HepG2 (cell line): ENCODE data around the gene ARVCF. TPM values are rescaled to one million over a fixed set of nuclear protein-coding genes. Genes with fewer than 3 reads are reported as not detected.

Source experiments
- ATAD3A ChIP-seq: sonication (generic); formaldehyde crosslinking; IDR thresholded peaks from 2 replicates; pipeline ENCODE4 v1.4.0; 2020; ENCODE audit warnings: missing genetic modification reagents
- FOSL2 ChIP-seq: sonication (generic); formaldehyde crosslinking; IDR thresholded peaks from 2 replicates; pipeline ENCODE4 v1.4.0; 2020; ENCODE audit warnings: missing genetic modification reagents
- HOXD1 ChIP-seq: sonication (generic); formaldehyde crosslinking; IDR thresholded peaks from 2 replicates; pipeline ENCODE4 v1.5.0; 2020; ENCODE audit warnings: missing genetic modification reagents
- MAZ ChIP-seq, 2 experiments: sonication (generic) in 1 of 2; formaldehyde crosslinking in 1 of 2; IDR thresholded peaks; 2 replicates each; pipeline versions ENCODE4 v1.5.0 to v1.6.1; 2012 to 2020; ENCODE audit warnings: low read depth in 2 of 2, mild to moderate bottlenecking in 2 of 2, borderline replicate concordance in 1 of 2, improper control_type of control experiment in 1 of 2, low read length in 1 of 2, missing genetic modification reagents in 1 of 2, moderate library complexity in 1 of 2
- NCOA1 ChIP-seq: sonication (generic); formaldehyde crosslinking; IDR thresholded peaks from 2 replicates; pipeline ENCODE4 v1.9.0; 2021; ENCODE audit warnings: missing genetic modification reagents
- NFKB2 ChIP-seq: sonication (generic); formaldehyde crosslinking; IDR thresholded peaks from 2 replicates; pipeline ENCODE4 v1.4.0; 2020; ENCODE audit warnings: missing genetic modification reagents, borderline replicate concordance
- POLR2A ChIP-seq, 2 experiments: IDR thresholded peaks; 2 replicates each; pipeline ENCODE4 v1.6.1; 2011; ENCODE audit warnings: low read depth in 2 of 2, low read length in 2 of 2, mild to moderate bottlenecking in 1 of 2, moderate library complexity in 1 of 2; ENCODE audit not compliant: insufficient read depth in 1 of 2
- SCMH1 ChIP-seq: sonication (generic); formaldehyde crosslinking; IDR thresholded peaks from 2 replicates; pipeline ENCODE4 v1.9.0; 2021; ENCODE audit warnings: missing genetic modification reagents, mild to moderate bottlenecking, borderline replicate concordance
- SP140L ChIP-seq: sonication (generic); formaldehyde crosslinking; IDR thresholded peaks from 2 replicates; pipeline ENCODE4 v1.4.0; 2020; ENCODE audit warnings: missing genetic modification reagents, borderline replicate concordance
- SP2 ChIP-seq: sonication (generic); formaldehyde crosslinking; IDR thresholded peaks from 2 replicates; pipeline ENCODE4 v1.5.1; 2020; ENCODE audit warnings: mild to moderate bottlenecking, missing genetic modification reagents
- SRSF1 ChIP-seq: fragments of 200-400 bp; formaldehyde crosslinking; optimal IDR thresholded peaks from 2 replicates; pipeline ENCODE3; 2017; ENCODE audit warnings: mild to moderate bottlenecking, low read depth, low read length, moderate library complexity
- TGIF2 ChIP-seq: IDR thresholded peaks from 2 replicates; pipeline ENCODE4 v1.6.1; 2016; ENCODE audit warnings: control low read depth, missing compliant biosample characterization
- U2AF1 ChIP-seq: fragments of 200-400 bp; formaldehyde crosslinking; optimal IDR thresholded peaks from 2 replicates; pipeline ENCODE3; 2017; ENCODE audit warnings: mild to moderate bottlenecking, low read depth, low read length
- ZNF10 ChIP-seq: sonication (generic); formaldehyde crosslinking; IDR thresholded peaks from 2 replicates; pipeline ENCODE4 v1.4.0; 2020; ENCODE audit warnings: mild to moderate bottlenecking, low read depth, missing genetic modification reagents, borderline replicate concordance
- ZNF441 ChIP-seq: sonication (generic); formaldehyde crosslinking; IDR thresholded peaks from 2 replicates; pipeline ENCODE4 v1.7.0; 2021; ENCODE audit warnings: missing genetic modification reagents, borderline replicate concordance
- ZNF501 ChIP-seq: sonication (generic); formaldehyde crosslinking; IDR thresholded peaks from 2 replicates; pipeline ENCODE4 v1.5.1; 2020; ENCODE audit warnings: mild to moderate bottlenecking, moderate library complexity, missing genetic modification reagents
- ZNF619 ChIP-seq: sonication (generic); formaldehyde crosslinking; IDR thresholded peaks from 2 replicates; pipeline ENCODE4 v1.4.0; 2020; ENCODE audit warnings: mild to moderate bottlenecking, missing genetic modification reagents
- ZNF724P ChIP-seq: sonication (generic); formaldehyde crosslinking; IDR thresholded peaks from 2 replicates; pipeline ENCODE4 v1.8.0; 2022; ENCODE audit warnings: missing genetic modification reagents, borderline replicate concordance
- ZNF747 ChIP-seq: sonication (generic); formaldehyde crosslinking; IDR thresholded peaks from 2 replicates; pipeline ENCODE4 v1.8.1; 2023; ENCODE audit warnings: missing genetic modification reagents, mild to moderate bottlenecking, borderline replicate concordance
- ZZZ3 ChIP-seq: sonication (generic); formaldehyde crosslinking; IDR thresholded peaks from 2 replicates; pipeline ENCODE4 v1.4.0; 2020; ENCODE audit warnings: missing genetic modification reagents, mild to moderate bottlenecking, borderline replicate concordance
- polyA plus RNA-seq, 8 experiments: library from polyadenylated mRNA; depleted of rRNA in 3 of 8; stranded (reverse) in 7 of 8; unstranded in 1 of 8; fragments of >200 nt; fragmentation: Illumina TruSeq in 4 of 8; extraction: Trizol in 4 of 8; gene quantifications; 2 replicates each; pipeline versions ENCODE4 v1.2.1 to v1.2.3, GENCODE V29; 2011 to 2016; ENCODE audit warnings: low read depth in 4 of 8, missing spikeins in 1 of 8, mixed read lengths in 1 of 8; ENCODE audit not compliant: insufficient read depth in 1 of 8
- total RNA-seq, 5 experiments: library from RNA; depleted of rRNA; stranded (reverse); fragments of >200 nt; fragmentation: Illumina TruSeq; extraction: Trizol; gene quantifications; 2 replicates each; pipeline ENCODE4 v1.2.3, GENCODE V29; 2016; ENCODE audit warnings: low read depth in 1 of 5
- TF ChIP-seq, protein P1 (sequence below): sonication (generic); formaldehyde crosslinking; IDR thresholded peaks from 2 replicates; pipeline ENCODE4 v1.8.0; 2022; ENCODE audit warnings: mild to moderate bottlenecking, missing genetic modification reagents, moderate library complexity
- TF ChIP-seq, protein P2 (sequence below): IDR thresholded peaks from 2 replicates; pipeline ENCODE4 v1.6.1; 2016; ENCODE audit warnings: missing biosample characterization, missing genetic modification reagents, low read depth
- TF ChIP-seq, protein P3 (sequence below): IDR thresholded peaks from 2 replicates; pipeline ENCODE4 v1.6.1; 2016
- TF ChIP-seq, protein P4 (sequence below): sonication (generic); formaldehyde crosslinking; IDR thresholded peaks from 2 replicates; pipeline ENCODE4 v1.4.0; 2020; ENCODE audit warnings: missing genetic modification reagents, borderline replicate concordance
- TF ChIP-seq, protein P5 (sequence below): sonication (generic); formaldehyde crosslinking; IDR thresholded peaks from 2 replicates; pipeline ENCODE4 v1.8.1; 2023; ENCODE audit warnings: mild to moderate bottlenecking, missing genetic modification reagents, borderline replicate concordance

Gene ARVCF
- total and polyA plus RNA-seq, 2 of the 13 experiments (the other 11 are each of a cell fraction or from before 2014, with no cell fraction given): 16.4 to 17.7 TPM

DNA sequence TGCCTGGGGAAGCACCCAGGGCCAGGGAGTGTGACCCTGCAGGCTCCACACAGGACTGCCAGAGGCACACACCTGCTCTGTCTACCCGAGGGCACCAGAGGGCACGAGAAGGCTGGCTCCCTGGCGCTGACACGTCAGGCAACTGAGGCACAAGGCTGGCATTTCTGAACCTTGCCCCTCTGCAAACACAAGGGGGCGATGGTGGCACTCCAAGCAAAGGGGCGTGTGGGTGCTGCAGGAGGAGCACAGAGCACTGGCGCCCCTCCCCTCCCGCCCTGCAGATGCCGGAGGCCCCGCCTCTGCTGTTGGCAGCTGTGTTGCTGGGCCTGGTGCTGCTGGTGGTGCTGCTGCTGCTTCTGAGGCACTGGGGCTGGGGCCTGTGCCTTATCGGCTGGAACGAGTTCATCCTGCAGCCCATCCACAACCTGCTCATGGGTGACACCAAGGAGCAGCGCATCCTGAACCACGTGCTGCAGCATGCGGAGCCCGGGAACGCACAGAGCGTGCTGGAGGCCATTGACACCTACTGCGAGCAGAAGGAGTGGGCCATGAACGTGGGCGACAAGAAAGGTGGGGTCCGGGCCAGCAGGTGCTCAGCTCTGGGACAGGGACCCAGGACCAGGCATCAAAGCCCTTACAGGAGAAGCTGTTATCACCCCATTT, 54.2 kb downstream of the ARVCF start (continued):
- TF ChIP-seq, protein P1, sequence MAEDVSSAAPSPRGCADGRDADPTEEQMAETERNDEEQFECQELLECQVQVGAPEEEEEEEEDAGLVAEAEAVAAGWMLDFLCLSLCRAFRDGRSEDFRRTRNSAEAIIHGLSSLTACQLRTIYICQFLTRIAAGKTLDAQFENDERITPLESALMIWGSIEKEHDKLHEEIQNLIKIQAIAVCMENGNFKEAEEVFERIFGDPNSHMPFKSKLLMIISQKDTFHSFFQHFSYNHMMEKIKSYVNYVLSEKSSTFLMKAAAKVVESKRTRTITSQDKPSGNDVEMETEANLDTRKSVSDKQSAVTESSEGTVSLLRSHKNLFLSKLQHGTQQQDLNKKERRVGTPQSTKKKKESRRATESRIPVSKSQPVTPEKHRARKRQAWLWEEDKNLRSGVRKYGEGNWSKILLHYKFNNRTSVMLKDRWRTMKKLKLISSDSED (CRISPR knock-in tag): no peak
- TF ChIP-seq ATAD3A (CRISPR knock-in tag) (no peak), ZNF619 (CRISPR knock-in tag) (no peak), MAZ (IDR thresholded peaks at IDR 0.05; ENCODE audit: borderline replicate concordance, low read depth, low read length) (no peak), MAZ (CRISPR knock-in tag; IDR thresholded peaks at IDR 0.05; ENCODE audit: low read depth) (no peak), FOSL2 (CRISPR knock-in tag) (no peak), HOXD1 (CRISPR knock-in tag) (no peak), SCMH1 (CRISPR knock-in tag) (no peak), ZNF501 (CRISPR knock-in tag) (no peak), ZNF724P (CRISPR knock-in tag) (0 out of 2 replicates have a peak, but pooled peaks have one; percentile 22), SP140L (CRISPR knock-in tag) (no peak), ZZZ3 (CRISPR knock-in tag) (no peak), SRSF1 (peak; percentile 27), NFKB2 (peak; percentile 45; the same call in 1 of the 2 replicates), ZNF441 (CRISPR knock-in tag) (no peak), NCOA1 (no peak), ZNF10 (CRISPR knock-in tag) (no peak), POLR2A (IDR thresholded peaks at IDR 0.05; ENCODE audit: insufficient read depth in 1 of 2, low read depth in 2 of 2, low read length in 2 of 2) (peak; percentile 28 to 67; a peak in 3 of 4 replicates), SP2 (CRISPR knock-in tag) (no peak), ZNF747 (no peak), U2AF1 (peak; percentile 84), TGIF2 (CRISPR knock-in tag) (no peak)
- TF ChIP-seq, protein P2, sequence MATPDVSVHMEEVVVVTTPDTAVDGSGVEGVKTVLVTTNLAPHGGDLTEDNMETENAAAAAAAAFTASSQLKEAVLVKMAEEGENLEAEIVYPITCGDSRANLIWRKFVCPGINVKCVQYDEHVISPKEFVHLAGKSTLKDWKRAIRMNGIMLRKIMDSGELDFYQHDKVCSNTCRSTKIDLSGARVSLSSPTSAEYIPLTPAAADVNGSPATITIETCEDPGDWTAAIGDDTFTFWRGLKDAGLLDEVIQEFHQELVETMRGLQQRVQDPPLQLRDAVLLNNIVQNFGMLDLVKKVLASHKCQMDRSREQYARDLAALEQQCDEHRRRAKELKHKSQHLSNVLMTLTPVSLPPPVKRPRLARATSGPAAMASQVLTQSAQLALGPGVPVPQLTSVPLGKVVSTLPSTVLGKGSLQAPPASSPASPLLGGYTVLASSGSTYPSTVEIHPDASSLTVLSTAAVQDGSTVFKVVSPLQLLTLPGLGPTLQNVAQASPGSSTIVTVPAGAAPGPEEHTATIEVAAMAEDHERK (CRISPR knock-in tag): no peak
- TF ChIP-seq, protein P3, sequence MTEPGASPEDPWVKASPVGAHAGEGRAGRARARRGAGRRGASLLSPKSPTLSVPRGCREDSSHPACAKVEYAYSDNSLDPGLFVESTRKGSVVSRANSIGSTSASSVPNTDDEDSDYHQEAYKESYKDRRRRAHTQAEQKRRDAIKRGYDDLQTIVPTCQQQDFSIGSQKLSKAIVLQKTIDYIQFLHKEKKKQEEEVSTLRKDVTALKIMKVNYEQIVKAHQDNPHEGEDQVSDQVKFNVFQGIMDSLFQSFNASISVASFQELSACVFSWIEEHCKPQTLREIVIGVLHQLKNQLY (CRISPR knock-in tag): no peak
- TF ChIP-seq, protein P4, sequence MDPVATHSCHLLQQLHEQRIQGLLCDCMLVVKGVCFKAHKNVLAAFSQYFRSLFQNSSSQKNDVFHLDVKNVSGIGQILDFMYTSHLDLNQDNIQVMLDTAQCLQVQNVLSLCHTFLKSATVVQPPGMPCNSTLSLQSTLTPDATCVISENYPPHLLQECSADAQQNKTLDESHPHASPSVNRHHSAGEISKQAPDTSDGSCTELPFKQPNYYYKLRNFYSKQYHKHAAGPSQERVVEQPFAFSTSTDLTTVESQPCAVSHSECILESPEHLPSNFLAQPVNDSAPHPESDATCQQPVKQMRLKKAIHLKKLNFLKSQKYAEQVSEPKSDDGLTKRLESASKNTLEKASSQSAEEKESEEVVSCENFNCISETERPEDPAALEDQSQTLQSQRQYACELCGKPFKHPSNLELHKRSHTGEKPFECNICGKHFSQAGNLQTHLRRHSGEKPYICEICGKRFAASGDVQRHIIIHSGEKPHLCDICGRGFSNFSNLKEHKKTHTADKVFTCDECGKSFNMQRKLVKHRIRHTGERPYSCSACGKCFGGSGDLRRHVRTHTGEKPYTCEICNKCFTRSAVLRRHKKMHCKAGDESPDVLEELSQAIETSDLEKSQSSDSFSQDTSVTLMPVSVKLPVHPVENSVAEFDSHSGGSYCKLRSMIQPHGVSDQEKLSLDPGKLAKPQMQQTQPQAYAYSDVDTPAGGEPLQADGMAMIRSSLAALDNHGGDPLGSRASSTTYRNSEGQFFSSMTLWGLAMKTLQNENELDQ (CRISPR knock-in tag): 0 out of 2 replicates have a peak, but pooled peaks have one; percentile 21
- TF ChIP-seq, protein P5, sequence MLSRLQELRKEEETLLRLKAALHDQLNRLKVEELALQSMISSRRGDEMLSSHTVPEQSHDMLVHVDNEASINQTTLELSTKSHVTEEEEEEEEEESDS (CRISPR knock-in tag): no peak
